ENCODE measurements around the gene ELN.

DNA sequence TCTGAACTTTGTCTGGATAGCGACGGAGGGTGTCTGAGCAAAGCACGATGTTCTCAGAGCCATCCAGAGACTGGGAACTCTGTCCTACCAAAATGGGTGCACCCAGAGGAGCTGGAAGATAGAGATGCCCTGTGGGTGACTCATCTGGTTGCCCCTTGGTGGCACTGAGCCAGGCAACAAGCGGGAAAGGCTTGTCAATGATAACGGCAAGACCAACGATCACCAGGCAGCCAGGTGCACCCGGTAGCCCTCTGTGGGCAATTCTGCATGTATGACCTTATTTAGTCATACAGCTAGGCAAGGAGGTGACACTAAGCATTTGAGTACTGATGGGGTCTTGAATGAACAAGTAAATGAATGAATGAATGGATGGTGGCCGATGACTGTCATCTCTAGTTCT lies 2.8 kb upstream of the ELN start:
- TF ChIP-seq, protein P1, sequence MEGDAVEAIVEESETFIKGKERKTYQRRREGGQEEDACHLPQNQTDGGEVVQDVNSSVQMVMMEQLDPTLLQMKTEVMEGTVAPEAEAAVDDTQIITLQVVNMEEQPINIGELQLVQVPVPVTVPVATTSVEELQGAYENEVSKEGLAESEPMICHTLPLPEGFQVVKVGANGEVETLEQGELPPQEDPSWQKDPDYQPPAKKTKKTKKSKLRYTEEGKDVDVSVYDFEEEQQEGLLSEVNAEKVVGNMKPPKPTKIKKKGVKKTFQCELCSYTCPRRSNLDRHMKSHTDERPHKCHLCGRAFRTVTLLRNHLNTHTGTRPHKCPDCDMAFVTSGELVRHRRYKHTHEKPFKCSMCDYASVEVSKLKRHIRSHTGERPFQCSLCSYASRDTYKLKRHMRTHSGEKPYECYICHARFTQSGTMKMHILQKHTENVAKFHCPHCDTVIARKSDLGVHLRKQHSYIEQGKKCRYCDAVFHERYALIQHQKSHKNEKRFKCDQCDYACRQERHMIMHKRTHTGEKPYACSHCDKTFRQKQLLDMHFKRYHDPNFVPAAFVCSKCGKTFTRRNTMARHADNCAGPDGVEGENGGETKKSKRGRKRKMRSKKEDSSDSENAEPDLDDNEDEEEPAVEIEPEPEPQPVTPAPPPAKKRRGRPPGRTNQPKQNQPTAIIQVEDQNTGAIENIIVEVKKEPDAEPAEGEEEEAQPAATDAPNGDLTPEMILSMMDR (IDR thresholded peaks at IDR 0.05) = no peak
- TF ChIP-seq POLR2A (IDR thresholded peaks at IDR 0.05; ENCODE audit: low read depth) = no peak
- TF ChIP-seq POLR2AphosphoS5 (IDR thresholded peaks at IDR 0.05) = no peak

Data from esophagus muscularis mucosa (tissue), 3 donors.